Sciatic nerve (tissue), 2 donors: ENCODE results near the gene GGA1. TPM values are rescaled to one million over a fixed set of nuclear protein-coding genes. Genes with fewer than 3 reads are reported as not detected.
A peak's percentile ranks its signal among the peaks of the same experiment; 100 is the strongest.
"Not testable (repeated sequence)": the region's sequence is repeated elsewhere in the genome, so short reads cannot be mapped to it uniquely, and the experiment has no call there.

Experiments
- ATAC-seq: fragments of 200-7000 bp; cut with Tn5 transposase; one replicate; pipeline ENCODE4 v1.9.1; 2020; ENCODE audit warnings: mild to moderate bottlenecking, moderate library complexity
- DNase-seq: peaks from one replicate; pipeline ENCODE4 v3.0.0-alpha.2; 2020; ENCODE audit warnings: low spot score
- intact Hi-C: fragments of 100-400 bp; cut with DNase I; formaldehyde crosslinking; loops from one replicate; pipeline ENCODE4 v1.14.2; 2022
- total RNA-seq: library from RNA; stranded (reverse); fragmentation: NEBNext Ultra II Directional; extraction: Animal tissue kit (Norgen Biotek cat#: 25700); gene quantifications from one replicate; pipeline ENCODE4 v1.2.1, GENCODE V29; 2021
- donor health status: DM: no; HTN: no; CAD: no.
- donor health status: DM: no; HTN: no; CAD: no.

Gene GGA1
- total RNA-seq, 1 donor from 2014 or later, result 71.2 TPM

DNA sequence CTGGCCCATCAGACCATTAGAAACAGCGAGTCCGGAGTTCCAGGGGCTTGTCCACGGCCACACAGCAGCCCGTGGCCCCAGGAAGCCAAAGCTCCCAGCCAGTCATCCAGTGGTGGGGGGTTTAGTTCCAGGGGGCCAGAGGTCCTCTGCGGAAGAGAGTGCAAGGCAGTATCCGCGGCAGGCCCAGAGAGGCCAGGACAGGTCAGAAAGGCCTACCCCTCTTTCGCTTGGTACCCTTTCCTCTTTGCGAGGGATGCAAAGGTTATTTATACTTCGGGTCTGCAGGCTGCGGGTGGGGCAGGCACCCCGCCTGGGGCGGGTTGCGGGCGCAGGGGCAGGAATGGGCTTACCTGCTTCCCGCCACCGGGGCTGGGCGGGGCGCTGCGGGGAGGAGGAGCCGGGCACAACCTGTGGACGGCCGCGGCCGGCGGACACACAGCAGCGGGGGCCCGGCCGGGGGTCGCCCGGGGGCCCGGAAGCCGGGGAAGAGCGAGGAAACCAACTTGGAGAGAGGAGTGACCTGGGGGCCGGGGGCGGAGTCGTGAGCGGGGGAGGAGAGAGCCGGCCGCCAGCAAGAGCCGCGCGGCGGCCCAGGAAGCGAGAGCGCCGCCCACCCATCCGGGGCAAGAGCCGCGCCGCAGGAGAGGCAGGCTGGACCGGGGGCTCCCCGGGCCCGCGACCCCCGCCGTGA, 30.6 kb downstream of the GGA1 start, which contains the start of gene SH3BP1:
SH3BP1 (plus strand) TSS at position 600 of the 691 bp plus-strand sequence. CDS start 119 bp downstream, outside the sequence.
- intact Hi-C loops, result no loop called here

DNA sequence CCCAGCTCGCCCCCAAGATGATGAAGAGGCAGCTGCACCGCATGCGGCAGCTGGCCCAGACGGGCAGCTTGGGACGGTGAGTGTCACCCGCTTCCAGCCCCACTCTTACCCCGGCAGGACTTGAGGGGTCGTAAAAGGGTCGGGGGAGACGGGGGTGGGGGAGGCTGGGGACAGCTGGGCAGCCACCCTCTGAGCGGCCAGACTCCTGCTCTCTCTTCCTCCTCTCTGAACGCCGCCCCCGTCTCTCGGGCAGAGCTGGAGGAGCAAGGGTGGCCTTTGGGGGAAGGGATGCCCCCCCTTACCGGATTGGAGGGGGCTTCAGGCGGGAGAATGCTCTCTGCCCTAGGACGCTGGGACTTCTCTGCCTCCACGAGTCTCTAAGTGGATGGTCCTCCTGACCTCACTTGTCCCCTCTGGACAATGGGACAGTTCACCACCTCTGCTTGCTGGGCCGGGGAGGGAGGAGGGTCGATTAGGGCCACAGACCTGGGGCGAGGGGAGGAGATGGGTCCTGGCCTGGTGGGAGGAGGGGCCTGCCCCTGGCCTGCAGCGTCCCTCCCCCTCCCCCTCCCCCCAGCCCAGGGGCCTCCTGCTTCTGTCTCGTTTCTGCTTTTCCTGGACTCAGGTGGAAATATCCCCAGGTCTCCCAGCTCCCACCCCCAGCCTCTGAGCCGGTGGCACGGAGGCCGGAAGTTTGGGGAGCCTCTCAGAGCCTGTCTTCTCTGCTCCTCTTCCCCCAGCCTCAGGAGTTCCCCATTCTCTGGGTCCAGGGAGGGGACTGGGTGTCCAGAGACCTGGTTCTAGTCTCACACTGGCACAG, 31.3 kb downstream of the GGA1 start:
- DNase-seq, result no peak
- no peak for ATAC-seq
- intact Hi-C loops, result no loop called here

More for the DNA sequence above, 30.6 kb downstream of the GGA1 start, which contains the start of gene SH3BP1:
- ATAC-seq (no peak), DNase-seq (no peak)

DNA sequence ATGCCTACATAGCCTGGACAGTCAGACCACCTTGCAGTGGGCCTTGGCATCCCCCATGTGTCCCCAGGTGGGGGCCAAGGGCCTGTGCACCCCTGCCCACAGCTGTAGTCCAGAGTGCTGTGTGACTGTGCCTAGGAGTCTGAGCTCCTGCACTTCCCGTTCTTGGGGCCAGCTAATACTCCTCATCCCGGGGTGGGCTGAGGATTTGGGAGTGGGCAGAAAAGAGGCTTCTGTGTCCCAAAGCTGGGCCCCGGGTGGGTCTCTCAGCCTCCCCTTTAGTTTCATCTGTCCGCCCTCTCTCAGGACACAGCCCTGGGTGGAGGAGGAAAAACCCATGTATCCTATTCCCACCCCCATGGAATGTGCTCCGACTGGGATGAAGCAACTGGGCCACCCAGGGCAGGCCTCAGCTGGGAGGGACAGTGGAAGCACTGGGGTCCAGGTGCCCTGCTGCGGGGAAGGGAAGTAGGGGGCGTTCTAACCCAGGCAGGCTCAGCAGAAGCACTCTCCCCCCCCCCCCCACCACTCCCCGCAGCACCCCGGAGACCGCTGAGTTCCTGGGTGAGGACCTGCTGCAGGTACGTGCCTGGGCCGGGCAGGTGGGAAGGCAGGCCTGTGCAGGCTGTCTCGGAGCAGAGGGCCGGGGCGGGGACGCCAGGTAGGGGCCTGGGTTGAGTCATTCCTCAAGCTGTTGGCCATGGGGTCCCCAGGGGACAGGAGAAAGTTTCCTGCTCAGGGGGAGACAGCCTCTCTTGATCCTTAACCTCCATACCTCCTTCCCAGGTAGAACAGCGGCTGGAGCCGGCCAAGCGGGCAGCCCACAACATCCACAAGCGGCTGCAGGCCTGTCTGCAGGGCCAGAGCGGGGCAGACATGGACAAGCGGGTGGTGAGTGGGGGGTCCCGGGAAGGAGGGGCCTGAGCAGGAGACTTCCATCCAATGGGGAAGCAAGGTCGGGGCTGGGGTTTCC, 32.2 kb downstream of the GGA1 start:
- intact Hi-C loops, result no loop called here
- DNase-seq (no peak), ATAC-seq (no peak)

GRCh38 chr22:37641561-37641949, 32.9 kb downstream of the GGA1 start:
- intact Hi-C loops, result no loop called here
- DNase-seq, result no peak
- no peak for ATAC-seq

GRCh38 chr22:37643225-37643847, 34.7 kb downstream of the GGA1 start:
- DNase-seq, result peak; percentile 94
- ATAC-seq, result peak; percentile 87
- intact Hi-C loops, result no loop called here

DNA sequence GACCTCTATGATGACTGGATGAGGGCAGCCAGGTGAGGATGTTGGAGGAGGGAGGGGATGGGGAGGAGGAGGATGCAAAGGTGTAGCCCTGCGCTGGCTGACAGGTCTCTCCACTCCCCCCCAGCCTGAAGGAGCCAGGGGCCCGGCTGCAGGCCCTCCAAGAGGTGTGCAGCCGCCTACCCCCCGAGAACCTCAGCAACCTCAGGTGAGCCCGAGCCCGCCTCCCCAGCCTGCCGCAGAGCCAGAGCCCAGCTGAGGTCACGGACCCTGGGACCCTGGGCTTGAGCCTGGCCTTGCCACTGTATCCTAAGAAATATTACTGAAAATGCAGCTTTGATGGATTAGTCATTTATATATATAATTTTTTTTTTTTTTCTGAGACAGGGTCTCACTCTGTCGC, 38.7 kb downstream of the GGA1 start:
- no peak for DNase-seq
- intact Hi-C loops, result no loop called here
- no peak for ATAC-seq

DNA sequence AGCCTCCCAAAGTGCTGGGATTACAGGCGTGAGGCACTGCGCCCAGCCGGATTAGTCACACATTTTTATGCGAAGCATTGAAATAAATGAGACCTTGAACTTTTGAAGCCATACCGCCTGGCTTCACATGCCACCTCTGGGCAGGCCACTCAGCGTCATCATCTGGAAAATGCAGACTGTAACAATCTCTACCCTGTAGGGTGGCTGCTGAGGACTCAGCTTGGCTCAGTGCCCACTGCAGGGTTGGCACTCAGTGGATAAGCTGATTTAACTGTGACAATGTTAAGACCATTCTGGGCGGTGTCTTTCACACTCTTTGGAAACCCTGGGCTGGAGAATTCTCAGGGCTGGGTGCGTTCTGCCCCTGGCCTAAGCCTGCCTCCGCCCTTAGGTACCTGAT, 39.3 kb downstream of the GGA1 start:
- no peak for DNase-seq
- ATAC-seq, result no peak
- intact Hi-C loops, result no loop called here

- intact Hi-C loops, result no loop called here
- ATAC-seq (no peak), DNase-seq (no peak)
Observed at GRCh38 chr22:37650463-37651136, 42.0 kb downstream of the GGA1 start.

- intact Hi-C loops, result no loop called here
- DNase-seq (no peak), ATAC-seq (no peak)
Observed at GRCh38 chr22:37654563-37655251, 46.1 kb downstream of the GGA1 start.

DNA sequence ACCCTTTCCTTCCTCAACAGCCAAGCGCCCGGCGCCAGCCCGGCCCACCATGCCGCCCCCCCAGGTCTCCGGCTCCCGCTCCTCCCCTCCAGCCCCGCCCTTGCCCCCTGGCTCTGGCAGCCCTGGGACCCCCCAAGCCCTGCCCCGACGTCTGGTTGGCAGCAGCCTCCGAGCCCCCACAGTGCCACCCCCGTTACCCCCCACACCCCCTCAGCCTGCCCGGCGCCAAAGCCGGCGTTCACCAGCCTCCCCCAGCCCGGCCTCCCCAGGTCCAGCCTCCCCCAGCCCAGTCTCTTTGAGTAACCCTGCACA, 46.6 kb downstream of the GGA1 start:
- intact Hi-C loops, result no loop called here
- DNase-seq, result no peak
- ATAC-seq, result no peak

DNA sequence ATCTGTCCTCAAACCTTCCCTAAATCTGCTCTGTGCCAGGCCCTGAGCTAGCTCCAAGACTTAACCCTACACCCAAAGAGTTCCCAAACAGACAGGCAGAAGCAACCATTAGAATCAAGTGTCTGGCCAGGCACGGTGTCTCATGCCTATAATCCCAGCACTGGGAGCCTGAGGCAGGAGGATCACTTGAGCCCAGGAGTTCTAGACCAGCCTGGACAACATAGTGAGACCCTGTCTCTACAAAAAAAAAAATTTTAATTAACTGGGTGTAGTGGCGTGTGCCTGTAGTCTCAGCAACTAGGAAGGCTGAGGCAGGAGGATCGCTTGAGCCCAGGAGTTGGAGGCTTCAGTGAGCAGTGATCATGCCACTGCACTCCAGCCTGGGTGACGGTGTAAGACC, 47.9 kb downstream of the GGA1 start:
- intact Hi-C loops, DNase-seq, ATAC-seq: not testable (repeated sequence)

DNA sequence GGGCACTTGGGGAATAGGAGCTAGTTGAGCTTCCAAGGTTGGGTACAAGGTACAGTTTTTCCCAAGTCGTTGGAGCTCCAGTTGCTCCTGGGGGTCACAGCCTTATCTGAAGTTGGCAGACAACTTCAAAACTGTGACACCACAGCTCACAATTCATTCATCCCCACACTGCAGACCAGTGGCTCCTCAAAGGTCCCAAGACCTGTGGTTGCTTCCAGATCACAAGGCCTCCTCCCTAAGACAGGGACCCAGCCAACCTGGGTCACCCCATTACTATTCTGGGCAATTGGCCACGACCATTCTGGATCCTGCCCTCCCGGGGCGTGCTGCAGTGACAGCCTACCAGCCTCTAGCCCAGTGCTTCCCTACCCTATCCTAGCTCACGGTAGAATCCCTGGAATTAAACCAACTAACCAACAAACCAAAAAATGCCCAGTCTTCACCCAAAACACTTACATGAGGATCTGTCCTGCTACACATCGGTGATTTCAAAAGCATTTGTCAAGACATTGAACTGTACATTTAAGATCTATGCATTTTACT, 49.0 kb downstream of the GGA1 start:
- DNase-seq, result no peak
- intact Hi-C loops, result no loop called here
- no peak for ATAC-seq

DNA sequence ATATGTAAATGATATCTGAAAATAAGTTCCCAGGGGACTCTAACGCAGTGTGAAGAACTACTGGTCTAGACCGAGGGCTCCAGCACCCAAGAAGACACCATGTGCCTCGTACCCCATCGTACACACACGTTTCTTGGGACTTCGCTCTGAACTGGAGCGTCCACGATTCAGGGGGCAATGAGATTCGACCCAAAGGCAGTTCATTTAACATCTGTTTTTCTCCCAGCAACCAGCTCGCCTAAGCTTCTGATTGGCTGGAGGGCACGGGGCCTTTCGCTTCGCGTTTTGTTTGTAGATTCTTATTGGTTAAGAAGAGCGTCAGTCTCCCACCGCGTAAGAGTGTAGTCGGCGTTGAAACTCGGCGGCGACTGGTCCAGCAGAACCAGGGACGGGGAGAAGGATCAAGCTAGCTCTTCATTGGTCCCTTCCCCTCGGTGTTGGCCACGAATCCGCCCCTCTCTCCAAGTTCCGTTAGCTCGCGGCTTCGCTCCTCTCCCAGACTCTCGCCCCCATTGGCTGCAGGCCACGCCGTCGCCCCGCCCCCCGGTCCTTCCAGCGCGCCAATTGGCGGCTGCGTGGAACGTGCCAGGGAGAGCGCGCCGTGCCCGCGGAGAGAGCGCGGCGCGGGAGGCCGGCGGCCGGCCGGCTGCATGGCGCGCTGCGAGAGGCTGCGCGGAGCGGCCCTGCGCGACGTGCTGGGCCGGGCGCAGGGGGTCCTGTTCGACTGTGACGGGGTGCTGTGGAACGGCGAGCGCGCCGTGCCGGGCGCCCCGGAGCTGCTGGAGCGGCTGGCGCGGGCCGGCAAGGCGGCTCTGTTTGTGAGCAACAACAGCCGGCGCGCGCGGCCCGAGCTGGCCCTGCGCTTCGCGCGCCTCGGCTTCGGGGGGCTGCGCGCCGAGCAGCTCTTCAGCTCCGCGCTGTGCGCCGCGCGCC, 49.8 kb downstream of the GGA1 start, which contains the start of gene PDXP:
PDXP (plus strand) TSS at position 591 of the 933 bp plus-strand sequence; CDS start at position 651, 60 bp downstream.
- DNase-seq (peak; percentile 100), ATAC-seq (peak; percentile 97)
- intact Hi-C loops, result no loop called here

GRCh38 chr22:37659066-37659896, 50.6 kb downstream of the GGA1 start:
- intact Hi-C loops, result no loop called here
- ATAC-seq, result no peak
- no peak for DNase-seq

DNA sequence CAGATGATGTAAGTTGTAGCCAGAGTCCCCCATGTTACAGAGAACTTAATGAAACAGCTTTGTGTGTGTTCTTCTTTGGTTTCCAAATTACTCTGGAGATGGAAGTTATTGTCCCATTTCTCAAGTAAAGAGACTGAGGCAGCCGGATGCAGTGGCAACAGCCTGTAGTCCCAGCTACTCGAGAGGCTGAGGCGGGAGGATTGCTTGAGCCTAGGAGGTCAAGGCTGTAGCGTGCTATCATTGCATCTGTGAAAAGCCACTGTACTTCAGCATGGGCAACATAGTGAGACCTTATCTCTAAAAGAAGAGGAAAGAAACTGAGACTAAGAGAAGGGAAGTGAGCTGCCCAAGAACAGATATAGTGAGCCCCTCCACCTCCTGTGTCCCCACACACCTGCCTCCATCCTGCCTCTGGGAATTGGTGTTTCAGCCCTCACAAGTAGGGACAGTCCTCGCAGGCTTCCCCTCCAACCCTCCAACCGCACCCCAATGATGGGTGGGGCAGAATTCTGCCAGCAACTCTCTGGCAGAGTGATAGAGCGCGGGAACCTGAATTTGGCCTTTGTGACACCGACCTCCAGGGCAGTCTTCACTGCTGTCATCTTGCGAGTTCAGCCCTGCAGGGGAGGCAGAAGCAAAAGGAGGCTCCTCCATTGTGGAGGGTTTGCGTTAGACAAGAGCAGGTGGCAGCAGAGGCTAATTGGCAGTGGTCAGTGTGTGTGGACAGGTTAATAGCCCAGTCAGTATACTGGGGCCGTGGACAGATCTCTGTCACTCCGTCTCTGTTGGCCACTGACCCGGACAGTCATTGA, 51.5 kb downstream of the GGA1 start:
- intact Hi-C loops, result no loop called here
- DNase-seq (no peak), ATAC-seq (no peak)
